ENCODE results near the gene ERC1. TPM values are rescaled to one million over a fixed set of nuclear protein-coding genes. Genes with fewer than 3 reads are reported as not detected.
A peak's percentile ranks its signal among the peaks of the same experiment; 100 is the strongest.
"Not testable (repeated sequence)": the region's sequence is repeated elsewhere in the genome, so short reads cannot be mapped to it uniquely, and the experiment has no call there.

ERC1 gene
- total RNA-seq, 1 donor from 2014 or later: 54.2 TPM

- ATAC-seq: no peak
These were observed 338.9 kb downstream of the ERC1 start for GRCh38 chr12:1329784-1330476.

GRCh38 chr12:1330477-1330827 is 339.4 kb downstream of the ERC1 start:
- no peak for ATAC-seq

- peak; percentile 77 for ATAC-seq
These were observed 341.3 kb downstream of the ERC1 start for GRCh38 chr12:1332327-1332726.

GRCh38 chr12:1338483-1339177 is 347.6 kb downstream of the ERC1 start:
- no peak for ATAC-seq

GRCh38 chr12:1339178-1339541 is 348.1 kb downstream of the ERC1 start:
- ATAC-seq: not testable (repeated sequence)

GRCh38 chr12:1339618-1340319 is 348.7 kb downstream of the ERC1 start:
- no peak for ATAC-seq

GRCh38 chr12:1341270-1341669 is 350.2 kb downstream of the ERC1 start:
- ATAC-seq: not testable (repeated sequence)

GRCh38 chr12:1343422-1343821 is 352.4 kb downstream of the ERC1 start:
- ATAC-seq: no peak

GRCh38 chr12:1344245-1344644 is 353.2 kb downstream of the ERC1 start:
- ATAC-seq: no peak

GRCh38 chr12:1346126-1346525 is 355.1 kb downstream of the ERC1 start:
- no peak for ATAC-seq

- ATAC-seq: no peak
These were observed 356.3 kb downstream of the ERC1 start for GRCh38 chr12:1347294-1347693.

- no peak for ATAC-seq
These were observed 357.6 kb downstream of the ERC1 start for GRCh38 chr12:1348606-1349005.

GRCh38 chr12:1350055-1350933 is 359.3 kb downstream of the ERC1 start:
- peak; percentile 35 for ATAC-seq

- ATAC-seq: no peak
These were observed 359.9 kb downstream of the ERC1 start for GRCh38 chr12:1350934-1351240.

- no peak for ATAC-seq
These were observed 360.9 kb downstream of the ERC1 start for GRCh38 chr12:1351926-1352325.

GRCh38 chr12:1353451-1353850 is 362.4 kb downstream of the ERC1 start:
- no peak for ATAC-seq

GRCh38 chr12:1355396-1355795 is 364.4 kb downstream of the ERC1 start:
- ATAC-seq: no peak

GRCh38 chr12:1355871-1356270 is 364.8 kb downstream of the ERC1 start:
- not testable (repeated sequence) for ATAC-seq

- no peak for ATAC-seq
These were observed 365.3 kb downstream of the ERC1 start for GRCh38 chr12:1356285-1356684.

- no peak for ATAC-seq
These were observed 366.1 kb downstream of the ERC1 start for GRCh38 chr12:1357171-1357570.

- ATAC-seq: no peak
These were observed 366.7 kb downstream of the ERC1 start for GRCh38 chr12:1357711-1358110.

GRCh38 chr12:1360441-1361210 is 369.6 kb downstream of the ERC1 start:
- no peak for ATAC-seq

Measured in esophagus mucosa (tissue), 1 donor.